ENCODE measurements around the gene TPST1.

Gene TPST1

GRCh38 chr7:66190504-66190857, 14.7 kb upstream of the TPST1 start:
- Histone ChIP-seq H3K36me3 (ENCODE audit: insufficient read depth, low read length) (no peaks in the 10 kb centered on the region), H3K4me2 (ENCODE audit: low read depth, low read length, poor library complexity, severe bottlenecking) (no peak overlapping the region)

GRCh38 chr7:66193146-66193725, 11.9 kb upstream of the TPST1 start:
- no peaks in the 10 kb centered on the region for H4K20me1 ChIP-seq (ENCODE audit: insufficient read depth, low read length, poor library complexity, severe bottlenecking)
- TF ChIP-seq EZH2phosphoT487 (IDR thresholded peaks at IDR 0.05; ENCODE audit: borderline replicate concordance) (no peak), CTCF (conservative IDR thresholded peaks at IDR 0.05; ENCODE audit: low read length) (no peak)
- no peak overlapping the region for H2AFZ ChIP-seq (ENCODE audit: low read length)
- H3K4me2 ChIP-seq (ENCODE audit: low read depth, low read length, poor library complexity, severe bottlenecking): no peak overlapping the region
- H3K4me1 ChIP-seq (ENCODE audit: insufficient read depth, low read length, poor library complexity, severe bottlenecking): no peaks in the 10 kb centered on the region
- H3F3A ChIP-seq (ENCODE audit: low read depth): no peaks in the 10 kb centered on the region
- no peaks in the 10 kb centered on the region for H3K36me3 ChIP-seq (ENCODE audit: insufficient read depth, low read length)
- no peaks in the 10 kb centered on the region for H3K9me2 ChIP-seq (replicated peaks; ENCODE audit: low read depth, low read length)
- no peak overlapping the region for H3K4me3 ChIP-seq (ENCODE audit: low read length, poor library complexity, severe bottlenecking)
- H3K27me3 ChIP-seq (ENCODE audit: insufficient read depth, low read length, poor library complexity, severe bottlenecking): no peaks in the 10 kb centered on the region
- H3K9ac ChIP-seq (ENCODE audit: low read depth, low read length, poor library complexity, severe bottlenecking): no peak overlapping the region
- no peaks in the 10 kb centered on the region for H3K79me2 ChIP-seq (ENCODE audit: insufficient read depth, low read length)
- no peaks in the 10 kb centered on the region for H3K9me3 ChIP-seq (ENCODE audit: insufficient read depth, low read depth, low read length)

More at GRCh38 chr7:66190504-66190857, 14.7 kb upstream of the TPST1 start:
- no peaks in the 10 kb centered on the region for H3K79me2 ChIP-seq (ENCODE audit: insufficient read depth, low read length)
- H3K4me1 ChIP-seq (ENCODE audit: insufficient read depth, low read length, poor library complexity, severe bottlenecking): no peaks in the 10 kb centered on the region
- H3K9me3 ChIP-seq (ENCODE audit: insufficient read depth, low read depth, low read length): no peaks in the 10 kb centered on the region
- H2AFZ ChIP-seq (ENCODE audit: low read length): no peak overlapping the region
- no peaks in the 10 kb centered on the region for H3K9me2 ChIP-seq (replicated peaks; ENCODE audit: low read depth, low read length)
- no peak overlapping the region for H3K4me3 ChIP-seq (ENCODE audit: low read length, poor library complexity, severe bottlenecking)
- no peaks in the 10 kb centered on the region for H3F3A ChIP-seq (ENCODE audit: low read depth)
- no peaks in the 10 kb centered on the region for H4K20me1 ChIP-seq (ENCODE audit: insufficient read depth, low read length, poor library complexity, severe bottlenecking)
- H3K27me3 ChIP-seq (ENCODE audit: insufficient read depth, low read length, poor library complexity, severe bottlenecking): no peaks in the 10 kb centered on the region
- no peak for TF ChIP-seq CTCF (conservative IDR thresholded peaks at IDR 0.05; ENCODE audit: low read length)
- no peak for TF ChIP-seq EZH2phosphoT487 (IDR thresholded peaks at IDR 0.05; ENCODE audit: borderline replicate concordance)
- no peak overlapping the region for H3K9ac ChIP-seq (ENCODE audit: low read depth, low read length, poor library complexity, severe bottlenecking)

- H3K4me2 ChIP-seq (ENCODE audit: low read depth, low read length, poor library complexity, severe bottlenecking): no peak overlapping the region
Measured at GRCh38 chr7:66198469-66198868, 6.7 kb upstream of the TPST1 start.

More at GRCh38 chr7:66198469-66198868, 6.7 kb upstream of the TPST1 start:
- H3K36me3 ChIP-seq (ENCODE audit: insufficient read depth, low read length): no peaks in the 10 kb centered on the region
- H3K4me3 ChIP-seq (ENCODE audit: low read length, poor library complexity, severe bottlenecking): no peak overlapping the region
- H2AFZ ChIP-seq (ENCODE audit: low read length): no peak overlapping the region
- H3K9me2 ChIP-seq (replicated peaks; ENCODE audit: low read depth, low read length): no peaks in the 10 kb centered on the region
- no peaks in the 10 kb centered on the region for H3K9me3 ChIP-seq (ENCODE audit: insufficient read depth, low read depth, low read length)
- no peaks in the 10 kb centered on the region for H3K79me2 ChIP-seq (ENCODE audit: insufficient read depth, low read length)
- H3F3A ChIP-seq (ENCODE audit: low read depth): no peaks in the 10 kb centered on the region; the same call in 1 of the 2 replicates
- no peak for TF ChIP-seq EZH2phosphoT487 (IDR thresholded peaks at IDR 0.05; ENCODE audit: borderline replicate concordance)
- TF ChIP-seq CTCF (conservative IDR thresholded peaks at IDR 0.05; ENCODE audit: low read length): no peak
- no peaks in the 10 kb centered on the region for H4K20me1 ChIP-seq (ENCODE audit: insufficient read depth, low read length, poor library complexity, severe bottlenecking)
- peaks cover 11% of the 10 kb centered on the region for H3K4me1 ChIP-seq (ENCODE audit: insufficient read depth, low read length, poor library complexity, severe bottlenecking)
- no peaks in the 10 kb centered on the region for H3K27me3 ChIP-seq (ENCODE audit: insufficient read depth, low read length, poor library complexity, severe bottlenecking)
- H3K9ac ChIP-seq (ENCODE audit: low read depth, low read length, poor library complexity, severe bottlenecking): no peak overlapping the region
